Bronchial epithelial cell (primary cell): ENCODE data around the gene SMIM11. TPM values are rescaled to one million over a fixed set of nuclear protein-coding genes. Genes with fewer than 3 reads are reported as not detected.
"Not testable (repeated sequence)": the region's sequence is repeated elsewhere in the genome, so short reads cannot be mapped to it uniquely, and the experiment has no call there.

ENCODE experiments used
- DNase-seq: peaks from one replicate; pipeline ENCODE4 v3.0.0-alpha.2; 2010; ENCODE audit warnings: low read depth
- FAIRE-seq: peaks from 2 replicates; lab custom pipeline; 2011; peaks lifted over from hg19 to GRCh38; lab: Jason Lieb, UNC
- H3K27me3 ChIP-seq: 2 replicates; pipeline ENCODE4 v1.5.1; 2011; ENCODE audit warnings: low read length; ENCODE audit not compliant: control insufficient read depth, insufficient read depth
- H3K36me3 ChIP-seq: 2 replicates; pipeline ENCODE4 v1.5.1; 2011; ENCODE audit warnings: low read length; ENCODE audit not compliant: control insufficient read depth, insufficient read depth
- H3K4me3 ChIP-seq: 2 replicates; pipeline ENCODE4 v1.5.1; 2011; ENCODE audit warnings: mild to moderate bottlenecking, low read depth, low read length, control low read depth
- total RNA-seq: library from RNA; depleted of rRNA; stranded (reverse); fragments of >200 nt; gene quantifications from 2 replicates; pipeline ENCODE4 v1.2.1, GENCODE V29; 2014
- TF ChIP-seq, protein P1 (sequence below): IDR thresholded peaks from 2 replicates; pipeline ENCODE4 v1.5.1; 2011; ENCODE audit warnings: mild to moderate bottlenecking, moderate library complexity, low read length, control low read depth, inconsistent platforms; ENCODE audit not compliant: insufficient read depth, severe bottlenecking

Gene SMIM11, protein sequence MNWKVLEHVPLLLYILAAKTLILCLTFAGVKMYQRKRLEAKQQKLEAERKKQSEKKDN
- 2.9 and 9.7 TPM in 2 replicates for total RNA-seq

DNA sequence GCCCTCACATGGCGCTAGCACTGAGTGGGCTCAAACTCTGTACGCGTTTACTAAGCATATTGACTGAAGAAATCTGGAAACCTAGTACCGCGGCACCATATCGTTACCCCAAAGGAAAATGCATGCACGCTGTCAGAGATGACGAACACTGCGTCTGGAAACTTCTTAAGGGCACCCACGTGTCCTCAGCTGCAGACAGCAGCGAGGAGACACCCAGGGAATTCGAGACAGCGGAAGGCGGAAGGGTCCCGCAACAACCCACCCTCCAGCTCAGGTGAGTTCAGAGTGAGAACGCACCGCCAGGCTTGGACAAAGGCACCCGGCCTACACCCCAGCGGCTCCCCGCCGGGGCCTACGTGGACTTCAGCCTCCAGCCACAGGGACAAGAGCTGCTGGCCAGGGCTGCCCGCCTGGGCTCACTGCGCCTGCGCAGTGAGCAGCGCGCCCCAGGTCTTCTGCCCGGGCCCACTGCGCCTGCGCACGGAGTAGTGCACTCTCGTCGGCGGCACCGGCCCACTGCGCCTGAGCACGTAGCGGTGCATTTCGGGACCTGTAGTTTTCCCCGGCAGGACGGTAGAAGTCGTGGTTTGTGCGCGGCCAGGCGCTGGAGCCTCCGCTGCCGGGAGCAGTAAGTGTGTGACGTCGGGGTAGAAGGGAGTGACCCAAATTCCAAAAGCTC is at the start of gene SMIM11:
Gene SMIM11, plus strand, starts transcription at position 568 of the 679 bp plus-strand sequence. CDS start 3,998 bp downstream, outside the sequence.
- not testable (repeated sequence) for H3K36me3 ChIP-seq, DNase-seq, H3K27me3 ChIP-seq, H3K4me3 ChIP-seq, FAIRE-seq

DNA sequence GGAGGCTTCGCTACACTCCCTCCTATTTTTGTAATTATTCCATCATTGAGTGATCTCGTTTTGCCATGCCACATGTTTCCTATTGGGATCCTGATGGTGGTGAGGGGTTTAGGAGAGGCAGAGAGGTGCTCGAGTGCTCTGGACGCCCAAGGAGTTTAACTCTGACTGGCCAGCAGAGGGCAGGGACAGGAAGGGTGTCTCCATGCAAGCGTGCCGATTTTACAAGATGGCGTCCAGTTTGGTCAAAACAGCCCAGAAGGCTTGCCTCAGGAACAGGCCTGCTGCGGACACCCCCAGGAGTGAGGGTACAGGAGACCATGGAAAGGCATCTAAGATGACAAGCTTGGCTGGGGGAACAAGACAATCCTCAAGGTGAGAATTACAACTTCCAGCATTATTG is 45.3 kb upstream of the SMIM11 start:
- FAIRE-seq (no peak), DNase-seq (no peak)
- TF ChIP-seq, protein P1, sequence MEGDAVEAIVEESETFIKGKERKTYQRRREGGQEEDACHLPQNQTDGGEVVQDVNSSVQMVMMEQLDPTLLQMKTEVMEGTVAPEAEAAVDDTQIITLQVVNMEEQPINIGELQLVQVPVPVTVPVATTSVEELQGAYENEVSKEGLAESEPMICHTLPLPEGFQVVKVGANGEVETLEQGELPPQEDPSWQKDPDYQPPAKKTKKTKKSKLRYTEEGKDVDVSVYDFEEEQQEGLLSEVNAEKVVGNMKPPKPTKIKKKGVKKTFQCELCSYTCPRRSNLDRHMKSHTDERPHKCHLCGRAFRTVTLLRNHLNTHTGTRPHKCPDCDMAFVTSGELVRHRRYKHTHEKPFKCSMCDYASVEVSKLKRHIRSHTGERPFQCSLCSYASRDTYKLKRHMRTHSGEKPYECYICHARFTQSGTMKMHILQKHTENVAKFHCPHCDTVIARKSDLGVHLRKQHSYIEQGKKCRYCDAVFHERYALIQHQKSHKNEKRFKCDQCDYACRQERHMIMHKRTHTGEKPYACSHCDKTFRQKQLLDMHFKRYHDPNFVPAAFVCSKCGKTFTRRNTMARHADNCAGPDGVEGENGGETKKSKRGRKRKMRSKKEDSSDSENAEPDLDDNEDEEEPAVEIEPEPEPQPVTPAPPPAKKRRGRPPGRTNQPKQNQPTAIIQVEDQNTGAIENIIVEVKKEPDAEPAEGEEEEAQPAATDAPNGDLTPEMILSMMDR: no peak
- Histone ChIP-seq H3K27me3 (no peaks in the 10 kb centered on the region), H3K36me3 (no peaks in the 10 kb centered on the region), H3K4me3 (no peak overlapping the region)

DNA sequence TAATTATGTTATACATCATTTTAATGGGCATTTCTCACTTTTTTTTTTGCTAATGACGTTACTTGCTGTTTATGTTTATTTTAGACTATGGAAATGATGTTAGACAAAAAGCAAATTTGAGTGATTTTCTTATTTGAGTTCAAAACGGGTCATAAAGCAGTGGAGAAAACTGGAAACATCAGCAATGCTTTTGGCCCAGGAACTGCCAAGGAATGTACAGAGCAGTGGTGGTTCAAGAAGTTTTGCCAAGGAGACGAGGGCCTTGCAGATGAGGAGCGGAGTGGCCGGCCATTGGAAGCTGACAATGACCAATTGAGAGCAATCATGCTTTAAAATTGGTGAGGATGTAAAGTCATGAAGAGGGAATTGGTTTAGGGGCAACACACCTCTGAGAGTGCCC is 43.6 kb upstream of the SMIM11 start:
- H3K27me3 ChIP-seq: no peaks in the 10 kb centered on the region
- FAIRE-seq (peak; percentile 7), DNase-seq (no peak)
- H3K36me3 ChIP-seq: no peaks in the 10 kb centered on the region
- TF ChIP-seq, protein P1: no peak
- no peak overlapping the region for H3K4me3 ChIP-seq

DNA sequence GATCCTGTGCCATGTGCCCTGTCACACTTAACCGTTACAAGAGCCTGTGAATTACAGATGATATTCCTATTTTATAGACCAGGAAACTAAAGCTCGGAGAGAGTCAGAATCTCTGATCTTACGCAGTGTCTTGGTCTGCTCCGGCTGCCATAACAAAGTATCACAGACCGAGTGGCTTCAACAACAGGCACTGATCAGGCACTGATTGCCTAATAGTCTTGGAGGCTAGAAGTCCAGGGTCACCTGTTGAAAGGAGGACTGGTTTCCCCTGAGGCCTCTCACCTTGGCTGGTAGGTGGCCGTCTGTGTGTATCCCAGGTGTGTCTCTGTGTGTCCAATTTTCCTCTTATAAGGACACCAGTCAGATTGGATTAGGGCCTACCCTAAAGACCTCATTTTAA is 43.0 kb upstream of the SMIM11 start:
- no peaks in the 10 kb centered on the region for H3K27me3 ChIP-seq
- TF ChIP-seq, protein P1: no peak
- FAIRE-seq (no peak), DNase-seq (no peak)
- no peak overlapping the region for H3K4me3 ChIP-seq
- H3K36me3 ChIP-seq: no peaks in the 10 kb centered on the region

DNA sequence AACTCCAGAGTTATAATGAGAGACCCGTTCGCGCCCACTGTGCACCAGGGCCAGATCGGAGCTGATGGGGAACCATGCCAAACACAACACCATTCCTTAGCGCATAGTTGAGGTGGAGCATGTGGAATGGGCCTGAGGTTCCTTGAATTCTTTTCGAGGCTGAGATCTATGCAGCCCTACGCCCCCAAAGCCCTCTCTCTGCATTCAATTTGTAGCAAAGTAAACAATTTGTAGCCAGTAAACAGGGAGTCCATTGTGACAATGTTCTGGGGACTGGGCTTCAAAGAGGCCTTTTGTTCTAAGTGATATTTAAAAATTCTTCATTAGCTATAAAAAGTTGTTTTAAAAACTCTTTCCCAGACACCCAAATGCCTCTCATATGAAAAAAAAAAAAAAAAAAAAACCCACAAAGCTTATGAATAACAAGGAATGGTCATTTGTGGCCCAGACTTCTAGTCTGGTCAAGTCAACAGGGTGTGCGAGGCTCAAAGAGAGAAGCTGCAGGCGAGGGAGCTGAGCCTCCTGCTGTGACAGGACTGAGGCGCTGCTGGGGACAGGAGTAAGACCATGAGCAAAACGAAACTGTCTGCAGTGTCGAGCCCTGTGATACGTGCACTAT is 42.1 kb upstream of the SMIM11 start:
- Histone ChIP-seq H3K36me3 (no peaks in the 10 kb centered on the region), H3K27me3 (no peaks in the 10 kb centered on the region), H3K4me3 (no peak overlapping the region)
- FAIRE-seq (no peak), DNase-seq (no peak)
- TF ChIP-seq, protein P1: no peak

DNA sequence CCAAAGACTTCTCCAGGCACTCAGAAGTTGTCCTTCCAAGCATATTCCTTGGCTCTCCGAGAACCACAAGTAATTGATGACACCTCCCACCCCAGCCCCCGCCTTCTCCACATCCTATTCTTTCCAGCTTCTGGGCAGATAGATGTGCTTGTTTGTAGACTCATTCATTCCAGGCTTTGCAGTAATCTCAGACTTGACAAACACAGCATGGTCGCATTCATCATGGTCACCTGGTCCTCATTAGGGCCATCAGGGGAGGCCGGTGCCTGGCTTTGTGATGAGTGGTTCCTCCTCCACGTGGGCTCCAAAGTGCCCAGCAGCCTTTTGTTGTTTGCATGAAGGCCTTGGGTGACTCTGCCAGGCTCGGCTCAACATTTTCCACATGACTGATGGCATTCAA is 40.0 kb upstream of the SMIM11 start:
- Histone ChIP-seq H3K36me3 (no peaks in the 10 kb centered on the region), H3K27me3 (no peaks in the 10 kb centered on the region), H3K4me3 (no peak overlapping the region)
- no peak for DNase-seq
- FAIRE-seq: no peak
- TF ChIP-seq, protein P1: no peak
